Stimulated activated CD4-positive, alpha-beta T cell treated with anti-CD3 and anti-CD28 coated beads, Interleukin-1b, Interleukin-23, amount 100 ng/mL, for 48 hours (primary cell): ENCODE measurements around the gene C9orf78.

Experiments
- DNase-seq: peaks from one replicate; pipeline ENCODE4 v3.0.0-alpha.2; 2020

C9orf78 gene, protein sequence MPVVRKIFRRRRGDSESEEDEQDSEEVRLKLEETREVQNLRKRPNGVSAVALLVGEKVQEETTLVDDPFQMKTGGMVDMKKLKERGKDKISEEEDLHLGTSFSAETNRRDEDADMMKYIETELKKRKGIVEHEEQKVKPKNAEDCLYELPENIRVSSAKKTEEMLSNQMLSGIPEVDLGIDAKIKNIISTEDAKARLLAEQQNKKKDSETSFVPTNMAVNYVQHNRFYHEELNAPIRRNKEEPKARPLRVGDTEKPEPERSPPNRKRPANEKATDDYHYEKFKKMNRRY

DNA sequence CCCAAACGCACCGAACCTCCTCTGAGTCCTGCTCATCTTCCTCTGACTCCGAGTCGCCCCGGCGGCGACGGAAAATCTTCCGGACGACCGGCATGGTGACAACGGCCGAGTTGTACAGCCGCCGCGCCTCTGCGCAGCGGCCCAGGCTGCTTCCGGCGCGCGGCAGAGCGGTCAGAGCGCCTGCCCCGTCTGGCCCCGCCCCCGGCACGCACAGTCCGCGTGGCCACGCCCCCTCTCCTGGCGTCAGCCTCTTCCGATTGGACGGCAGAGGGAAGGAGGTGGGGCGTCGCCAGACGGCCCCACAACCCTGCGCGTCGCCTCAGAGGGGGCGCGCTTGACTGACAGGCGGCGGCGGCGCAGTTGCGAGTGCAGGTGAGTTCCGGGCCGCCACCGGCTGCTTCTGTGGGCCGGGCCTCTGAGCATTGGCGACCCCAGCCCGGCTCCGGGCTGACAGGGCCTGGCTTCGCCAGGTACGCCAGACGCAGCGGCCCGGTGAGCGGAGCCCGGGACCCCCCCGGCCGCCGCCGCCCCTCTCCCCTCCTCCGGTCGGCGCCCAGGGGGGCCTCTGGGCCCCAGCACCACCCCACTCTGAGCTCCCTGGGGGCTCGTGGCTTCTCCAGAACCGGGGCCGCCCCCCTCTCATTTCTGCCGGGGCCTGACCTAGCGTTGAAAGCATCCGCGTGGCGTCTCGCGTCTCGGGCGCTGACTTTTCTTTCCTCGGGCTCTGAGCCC is at the start of gene C9orf78, which contains the start of gene USP20:
Gene C9orf78 (minus strand): TSS at position 148 of the 732 bp plus-strand sequence. CDS start 54 bp downstream, at position 94.
Gene USP20 (plus strand): TSS at position 331 of the 732 bp plus-strand sequence. CDS start 17,098 bp downstream, outside the sequence.
- peak; percentile 96 for DNase-seq

DNA sequence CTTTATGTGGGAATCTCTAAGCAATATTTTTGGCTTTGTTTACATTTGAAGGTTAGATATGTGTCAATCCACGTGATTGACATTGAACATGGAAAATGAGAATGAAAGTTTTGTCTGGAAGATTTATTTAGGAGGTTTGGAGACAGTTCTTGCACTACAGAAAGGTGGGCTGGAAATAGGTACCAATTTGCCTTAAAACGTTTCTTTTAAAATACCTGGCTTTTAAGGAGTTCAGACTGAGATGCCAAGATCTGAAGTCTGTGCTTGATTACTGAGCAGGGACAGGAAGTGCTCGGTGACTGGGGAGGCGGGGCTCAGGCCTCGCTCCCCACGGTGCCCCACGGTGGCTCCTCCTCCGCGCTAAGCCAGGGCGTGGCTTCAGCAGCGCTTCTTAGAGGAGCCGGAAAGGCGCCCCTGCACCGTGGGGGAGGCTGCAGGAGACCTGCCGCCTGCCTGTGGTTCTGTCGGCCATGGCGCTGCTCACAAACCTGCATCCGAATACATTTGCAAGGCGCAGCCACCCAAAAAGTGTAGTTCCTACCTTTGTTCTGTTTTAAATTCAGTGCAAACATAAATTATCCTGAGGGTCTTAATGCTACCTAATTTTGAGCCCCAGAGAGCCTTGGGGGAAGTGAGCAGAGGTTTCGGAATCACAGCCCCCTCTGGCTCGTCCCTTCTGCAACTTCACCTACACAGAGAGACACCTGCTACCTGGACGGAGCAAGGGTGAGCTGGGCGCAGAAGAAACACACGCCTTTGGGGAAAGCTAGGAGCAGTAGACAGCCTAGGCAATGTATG is 49.3 kb upstream of the C9orf78 start:
- DNase-seq, result peak; percentile 96

DNA sequence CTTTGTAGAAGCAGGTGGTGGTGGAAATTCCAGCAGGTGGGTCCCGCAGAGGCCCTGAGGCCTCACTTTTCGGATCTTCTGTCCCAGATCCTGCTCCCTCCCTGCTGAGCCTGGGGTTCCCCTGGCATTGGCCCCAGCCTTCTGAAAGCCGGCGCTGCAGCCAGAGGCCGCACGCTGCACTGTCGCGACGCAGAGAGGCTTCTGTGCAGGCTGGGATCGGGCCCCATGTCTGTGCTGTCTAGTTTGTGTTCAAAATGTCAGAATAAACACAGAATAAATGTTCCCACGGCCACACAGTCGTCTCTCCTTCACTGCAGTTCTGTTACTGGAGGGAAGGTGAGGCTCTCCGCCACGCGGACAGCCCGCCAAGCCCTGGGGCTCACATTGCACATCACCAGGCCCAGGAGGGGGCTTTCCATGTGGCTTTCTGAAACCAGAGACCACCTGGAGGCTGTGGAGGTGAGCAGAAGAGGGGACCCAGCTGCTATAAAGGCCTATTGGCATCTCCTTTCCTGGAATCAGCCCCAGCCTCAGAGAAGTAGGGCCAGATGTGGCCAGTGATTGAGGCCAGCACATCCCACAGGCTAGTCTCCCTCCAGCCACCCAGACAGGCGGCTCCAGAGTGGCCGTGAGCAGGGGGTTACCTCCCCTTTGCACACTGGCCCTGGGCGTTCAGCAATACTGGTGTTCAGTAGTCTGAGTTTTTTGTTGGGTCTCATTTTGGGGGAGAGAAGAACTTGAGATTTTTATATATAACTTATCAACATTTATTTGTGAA is 46.7 kb upstream of the C9orf78 start:
- no peak for DNase-seq

DNA sequence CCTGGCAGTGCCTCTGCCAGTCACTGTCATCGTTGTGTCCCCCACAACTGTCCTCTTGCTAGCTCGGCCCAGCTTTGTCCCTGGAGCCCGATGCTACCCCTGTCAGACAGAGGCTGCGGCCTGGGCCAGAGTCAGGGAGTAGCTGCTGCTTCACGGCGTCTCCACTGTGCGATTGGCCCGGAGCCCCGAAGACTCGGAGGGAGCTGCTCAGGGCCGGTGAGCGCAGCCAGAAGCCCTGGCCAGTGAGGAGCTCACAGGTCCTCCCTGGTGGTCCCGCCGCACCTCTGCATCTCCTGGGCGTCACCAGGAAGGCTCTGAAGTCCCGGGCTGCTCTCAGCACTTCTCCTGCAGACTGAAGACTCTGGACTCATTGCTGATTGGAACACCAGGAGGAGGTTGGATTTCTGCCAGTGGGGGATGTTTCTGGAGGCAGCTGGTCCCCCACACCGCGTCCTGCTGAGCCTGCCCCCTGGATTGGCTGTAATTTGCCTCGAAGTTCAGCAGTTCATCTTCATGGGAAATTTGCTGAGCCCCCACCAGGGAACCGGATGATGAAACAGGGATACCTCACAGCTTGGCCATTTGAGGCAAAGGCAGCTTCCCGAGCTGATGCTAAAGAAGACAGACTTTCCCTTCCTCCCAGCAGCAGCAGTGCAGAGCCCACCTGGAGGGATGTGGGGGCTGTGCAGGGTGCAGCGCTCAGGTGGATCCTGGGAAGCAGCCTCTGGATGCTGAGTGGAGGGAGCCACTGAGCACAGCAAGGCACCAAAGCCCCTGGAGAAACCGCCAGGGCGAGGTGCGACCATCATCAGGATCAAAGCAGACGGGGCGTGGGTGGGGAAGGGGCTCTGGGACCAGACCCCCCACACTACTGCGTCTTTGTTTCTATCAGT is 45.8 kb upstream of the C9orf78 start:
- DNase-seq, result no peak

DNA sequence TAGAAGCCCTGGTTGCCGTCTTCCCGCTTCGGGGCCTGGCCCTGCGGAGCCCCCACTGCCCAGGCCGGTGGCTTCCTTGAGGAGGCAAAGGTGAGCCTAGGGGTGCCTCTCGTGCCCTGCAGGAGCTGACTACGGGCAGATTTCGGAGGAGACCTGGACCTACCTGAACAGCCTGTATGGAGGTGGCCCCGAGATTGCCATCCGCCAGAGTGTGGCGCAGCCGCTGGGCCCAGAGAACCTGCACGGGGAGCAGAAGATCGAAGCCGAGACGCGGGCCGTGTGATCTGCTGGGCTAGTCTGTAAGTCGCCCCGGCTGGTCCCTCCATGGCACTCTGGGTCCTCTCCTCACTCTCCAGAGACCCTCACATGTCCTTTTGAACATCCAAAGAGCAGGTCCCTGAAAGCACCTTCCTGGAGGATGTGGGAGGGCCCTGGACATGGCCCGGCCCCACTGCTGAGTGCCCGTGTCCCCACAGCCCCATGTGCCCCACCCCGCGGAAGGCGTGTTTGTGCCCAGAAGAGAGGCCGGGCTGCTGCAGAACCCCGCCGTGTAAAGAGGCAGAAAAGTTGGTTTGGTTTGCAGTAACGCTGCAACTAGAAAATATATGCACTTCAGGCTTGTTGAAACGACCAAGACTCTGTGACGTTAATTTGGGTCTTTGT is 45.0 kb upstream of the C9orf78 start:
- DNase-seq, result no peak

DNA sequence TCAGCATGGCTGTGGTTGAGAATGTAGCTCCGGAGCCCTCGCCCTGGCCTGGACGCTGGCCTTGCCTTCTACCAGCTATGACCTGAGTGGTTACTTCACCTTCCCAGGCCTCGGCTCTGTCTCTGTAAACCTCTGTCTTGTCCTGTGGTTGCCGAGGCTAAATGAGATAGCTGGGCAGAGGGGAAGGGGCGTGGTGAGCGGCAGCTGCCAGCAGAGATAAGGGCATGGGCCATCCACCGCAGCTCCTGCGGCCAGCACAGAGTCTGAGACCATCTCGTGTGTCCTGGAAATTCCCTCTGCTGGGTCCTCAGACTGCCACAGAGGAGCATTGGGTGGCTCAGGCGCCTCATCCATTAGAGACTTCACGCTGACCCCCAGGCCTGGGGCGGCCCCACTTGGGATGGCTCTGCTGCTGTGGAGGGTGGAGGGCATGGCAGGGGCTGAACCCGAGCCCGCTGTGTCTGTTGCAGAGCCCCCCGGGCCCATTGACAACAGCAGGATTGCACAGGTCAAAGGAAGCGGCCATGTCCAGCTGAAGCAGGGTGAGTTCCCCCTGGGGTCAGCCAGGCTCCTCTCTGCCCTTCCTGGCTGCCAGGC is 44.1 kb upstream of the C9orf78 start:
- no peak for DNase-seq

DNA sequence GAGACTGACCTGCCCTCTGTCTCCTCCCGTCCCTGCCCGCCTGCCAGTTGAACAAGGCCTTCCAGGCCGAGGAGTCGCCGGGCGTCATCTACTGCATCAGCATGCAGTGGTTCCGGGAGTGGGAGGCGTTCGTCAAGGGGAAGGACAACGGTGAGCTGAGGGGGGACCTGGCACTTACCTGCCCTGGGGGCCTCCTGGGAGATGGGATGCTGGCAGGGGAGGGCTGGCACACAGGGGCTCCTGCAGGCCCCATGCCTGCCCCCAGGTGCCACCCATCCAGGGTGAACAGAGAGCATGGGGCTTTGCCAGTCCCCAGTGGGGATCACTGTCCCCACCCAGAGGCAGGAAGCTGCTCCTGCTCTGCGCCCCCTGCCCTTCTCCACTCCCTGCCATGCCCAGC is 43.2 kb upstream of the C9orf78 start:
- no peak for DNase-seq

DNA sequence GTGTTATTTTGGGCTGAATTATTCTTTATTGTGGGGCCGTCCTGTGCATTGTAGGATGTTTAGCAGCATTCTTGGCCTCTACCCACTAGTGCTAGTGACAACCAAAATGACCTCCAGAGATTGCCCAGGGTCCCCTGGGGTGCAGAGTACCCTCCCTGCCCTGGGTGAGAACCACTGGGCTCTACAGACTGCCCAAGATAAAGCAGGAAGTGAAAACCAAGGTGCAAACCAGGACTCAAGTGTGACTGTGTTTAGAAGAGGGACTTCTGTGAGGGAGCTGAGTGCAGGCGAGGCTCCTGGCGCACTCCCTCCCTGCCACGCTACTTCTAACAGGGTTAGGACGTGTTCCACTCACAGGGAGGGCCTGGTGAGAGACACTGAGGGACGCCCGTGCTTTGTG is 41.7 kb upstream of the C9orf78 start:
- DNase-seq, result no peak

DNA sequence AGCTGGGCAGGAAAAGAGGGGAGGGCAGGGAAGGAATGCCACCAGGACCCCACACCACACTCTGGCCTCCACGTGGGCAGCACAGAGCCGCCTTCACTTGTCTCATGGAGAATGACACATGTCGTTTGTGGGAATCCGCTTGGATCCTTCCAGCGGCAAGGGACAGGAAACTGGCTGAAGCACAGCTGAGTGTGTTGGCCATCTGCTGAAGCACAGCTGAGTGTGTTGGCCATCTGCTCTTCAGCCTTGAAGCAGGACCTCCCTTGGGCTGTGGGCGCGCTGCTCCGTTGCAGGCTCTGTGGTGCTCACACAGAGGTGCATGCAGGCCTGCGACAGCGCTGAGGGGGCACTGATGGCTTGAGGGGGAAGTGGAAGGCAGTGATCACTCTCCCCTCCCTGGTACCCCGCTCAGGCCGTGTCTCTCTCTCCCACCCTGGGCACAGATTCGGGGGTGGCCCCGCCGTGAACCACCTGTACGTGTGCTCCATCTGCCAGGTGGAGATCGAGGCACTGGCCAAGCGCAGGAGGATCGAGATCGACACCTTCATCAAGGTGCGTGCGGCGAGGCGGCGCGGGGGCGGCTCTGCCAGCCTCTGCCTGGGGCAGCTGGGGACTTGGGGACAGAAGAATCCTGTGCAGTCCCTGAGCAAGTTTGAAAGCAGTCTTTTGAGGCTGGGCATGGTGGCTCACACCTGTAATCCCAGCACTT is 40.8 kb upstream of the C9orf78 start:
- no peak for DNase-seq

DNA sequence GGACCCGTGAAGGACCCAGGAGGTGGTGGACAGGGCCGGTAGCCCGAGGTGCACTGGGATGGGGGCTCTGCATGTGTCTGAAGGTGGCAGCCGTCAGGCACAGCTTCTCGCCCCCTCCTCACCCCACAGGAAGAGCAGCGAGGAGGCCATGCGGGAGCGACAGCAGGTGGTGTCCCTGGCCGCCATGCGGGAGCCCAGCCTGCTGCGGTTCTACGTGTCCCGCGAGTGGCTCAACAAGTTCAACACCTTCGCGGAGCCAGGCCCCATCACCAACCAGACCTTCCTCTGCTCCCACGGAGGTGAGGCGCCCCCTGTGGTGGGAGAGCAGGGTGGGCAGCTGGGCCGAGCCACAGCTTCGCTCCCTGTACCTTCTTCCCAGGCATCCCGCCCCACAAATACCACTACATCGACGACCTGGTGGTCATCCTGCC is 40.1 kb upstream of the C9orf78 start:
- DNase-seq, result no peak

DNA sequence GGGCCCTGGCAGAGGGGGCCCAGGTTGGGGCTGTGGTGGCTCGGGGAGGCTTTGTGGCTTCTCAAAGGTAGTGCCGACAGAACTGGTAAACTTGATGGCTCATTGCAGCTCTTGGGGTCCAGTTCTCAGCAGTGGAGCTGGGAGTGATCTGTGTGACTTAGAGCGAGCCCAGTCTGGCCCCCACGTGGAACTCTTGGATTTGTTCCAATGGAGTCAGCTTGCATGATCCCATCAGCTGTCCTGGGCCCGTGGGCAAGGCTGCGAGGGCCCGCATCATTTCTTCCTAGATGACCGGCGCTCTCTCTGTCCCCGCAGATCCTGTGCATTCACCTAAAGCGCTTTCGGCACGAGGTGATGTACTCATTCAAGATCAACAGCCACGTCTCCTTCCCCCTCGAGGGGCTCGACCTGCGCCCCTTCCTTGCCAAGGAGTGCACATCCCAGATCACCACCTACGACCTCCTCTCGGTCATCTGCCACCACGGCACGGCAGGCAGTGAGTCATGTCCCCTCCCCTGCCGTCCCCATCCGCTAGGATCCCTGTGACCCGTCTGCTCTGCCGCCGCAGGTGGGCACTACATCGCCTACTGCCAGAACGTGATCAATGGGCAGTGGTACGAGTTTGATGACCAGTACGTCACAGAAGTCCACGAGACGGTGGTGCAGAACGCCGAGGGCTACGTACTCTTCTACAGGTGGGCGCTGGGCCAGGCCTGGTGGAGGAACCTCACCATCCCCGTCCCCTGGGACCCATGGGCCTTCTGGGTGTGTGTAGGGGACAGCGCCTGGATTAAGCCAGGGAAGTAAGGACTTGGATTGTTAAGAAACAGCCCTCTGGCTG is 39.4 kb upstream of the C9orf78 start:
- DNase-seq, result no peak

DNA sequence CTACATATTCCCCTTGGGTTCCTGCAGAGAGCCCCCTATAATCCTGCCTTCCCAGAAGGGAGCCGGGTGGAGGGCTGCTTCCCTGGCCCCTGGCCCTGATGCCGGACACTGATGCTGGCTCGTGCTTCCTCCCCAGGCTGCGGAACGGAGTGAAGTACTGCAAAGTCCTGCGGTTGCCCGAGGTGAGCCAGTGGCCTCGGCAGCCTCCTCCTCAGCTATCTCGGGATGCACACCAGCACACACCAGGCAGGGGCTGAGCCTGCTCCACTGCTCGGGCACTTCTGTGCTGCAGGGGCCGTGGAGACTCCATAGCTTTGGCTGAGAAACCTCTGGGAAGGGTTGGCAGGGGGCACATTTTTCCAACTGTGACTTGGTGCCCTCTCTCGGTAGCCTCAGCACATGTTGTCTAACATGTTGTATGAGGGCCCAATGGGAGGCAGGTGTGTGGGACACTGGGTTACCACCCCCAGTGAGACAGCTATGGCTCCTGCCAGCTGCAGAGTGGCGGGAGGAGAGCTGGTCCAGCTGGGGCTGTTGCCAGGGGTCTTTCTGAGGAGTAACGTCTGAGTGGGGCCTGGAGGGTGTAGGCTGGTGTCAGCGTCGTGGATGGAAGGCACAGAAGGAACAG is 38.6 kb upstream of the C9orf78 start:
- DNase-seq, result no peak

DNA sequence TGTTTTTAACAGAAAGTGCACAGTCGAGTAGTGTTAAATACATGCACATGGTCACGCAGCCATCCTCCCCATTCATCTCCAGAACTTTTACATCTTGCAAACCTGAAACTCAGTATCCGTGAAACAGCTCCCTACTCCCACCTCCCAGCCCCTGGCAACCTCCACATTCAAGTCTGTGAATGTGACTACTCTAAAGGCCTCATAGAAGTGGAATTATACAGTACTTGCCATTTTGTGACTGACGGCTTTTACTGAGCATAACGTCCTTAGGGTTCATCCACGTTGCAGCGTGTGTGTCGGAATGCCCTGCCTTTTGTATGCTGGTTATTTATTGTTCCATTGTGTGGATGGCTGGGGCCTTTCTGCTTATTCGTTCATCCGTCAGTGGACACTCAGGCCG is 36.0 kb upstream of the C9orf78 start:
- DNase-seq, result no peak

DNA sequence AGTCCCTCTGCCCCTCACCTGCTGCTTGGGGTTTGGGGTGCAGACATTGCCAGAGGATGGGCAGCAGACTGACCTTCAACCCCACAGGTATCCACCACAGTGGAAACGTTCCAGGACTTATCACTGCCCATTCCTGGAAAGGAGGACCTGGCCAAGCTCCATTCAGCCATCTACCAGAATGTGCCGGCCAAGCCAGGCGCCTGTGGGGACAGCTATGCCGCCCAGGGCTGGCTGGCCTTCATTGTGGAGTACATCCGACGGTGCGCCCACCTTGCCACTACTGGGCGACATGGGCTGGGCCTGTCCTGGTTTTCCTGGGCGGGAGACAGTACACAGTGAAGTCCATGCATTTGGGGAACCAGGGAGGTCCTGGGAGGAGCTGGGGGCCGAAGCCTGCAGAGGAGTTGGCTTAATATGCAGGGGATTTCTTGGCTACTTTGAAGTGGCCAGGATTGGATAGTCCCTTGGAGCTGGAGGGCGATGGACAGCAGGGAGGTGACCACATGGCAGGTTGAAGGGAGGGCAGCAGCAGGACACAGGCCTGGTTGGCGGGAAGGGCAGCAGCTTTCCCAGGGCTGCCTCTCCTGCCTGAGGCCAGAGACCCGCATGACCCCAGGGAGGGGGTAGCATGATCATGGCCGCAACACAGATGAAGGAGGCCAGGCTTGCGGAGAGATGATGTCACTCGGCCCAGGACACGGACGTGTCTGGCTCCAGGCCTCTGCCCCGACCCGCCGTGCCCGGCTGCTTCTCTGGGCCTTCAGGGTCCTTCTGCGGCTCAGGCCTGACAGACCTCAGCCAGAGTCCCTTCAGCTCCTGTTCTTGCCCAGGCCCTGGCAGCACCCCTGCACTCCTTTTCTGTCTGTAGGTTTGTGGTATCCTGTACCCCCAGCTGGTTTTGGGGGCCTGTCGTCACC is 34.8 kb upstream of the C9orf78 start:
- DNase-seq, result no peak

DNA sequence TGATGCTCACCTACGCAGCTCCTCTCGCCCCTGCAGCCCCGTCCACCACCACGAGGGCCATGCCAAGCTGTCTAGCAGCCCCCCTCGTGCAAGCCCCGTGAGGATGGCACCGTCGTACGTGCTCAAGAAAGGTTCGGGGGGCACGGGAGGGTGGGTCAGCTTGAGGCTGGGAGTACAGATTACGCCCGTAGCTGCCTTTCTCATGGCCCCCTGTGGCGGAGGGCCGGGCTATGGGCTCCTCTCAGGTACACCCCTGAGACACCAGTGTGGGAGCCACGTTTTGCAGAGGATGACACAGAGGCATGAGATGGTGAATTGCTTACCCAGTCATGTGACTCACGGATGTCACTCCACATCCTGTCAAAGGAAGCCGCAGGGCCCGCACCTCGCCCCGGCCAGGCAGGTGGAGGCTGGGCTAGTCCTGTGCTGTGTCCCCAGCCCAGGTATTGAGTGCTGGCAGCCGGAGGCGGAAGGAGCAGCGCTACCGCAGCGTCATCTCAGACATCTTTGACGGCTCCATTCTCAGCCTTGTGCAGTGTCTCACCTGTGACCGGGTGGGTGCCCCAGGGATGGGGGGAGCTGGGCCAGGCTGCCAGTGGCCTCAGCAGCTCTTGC is 33.9 kb upstream of the C9orf78 start:
- DNase-seq, result peak; percentile 91

DNA sequence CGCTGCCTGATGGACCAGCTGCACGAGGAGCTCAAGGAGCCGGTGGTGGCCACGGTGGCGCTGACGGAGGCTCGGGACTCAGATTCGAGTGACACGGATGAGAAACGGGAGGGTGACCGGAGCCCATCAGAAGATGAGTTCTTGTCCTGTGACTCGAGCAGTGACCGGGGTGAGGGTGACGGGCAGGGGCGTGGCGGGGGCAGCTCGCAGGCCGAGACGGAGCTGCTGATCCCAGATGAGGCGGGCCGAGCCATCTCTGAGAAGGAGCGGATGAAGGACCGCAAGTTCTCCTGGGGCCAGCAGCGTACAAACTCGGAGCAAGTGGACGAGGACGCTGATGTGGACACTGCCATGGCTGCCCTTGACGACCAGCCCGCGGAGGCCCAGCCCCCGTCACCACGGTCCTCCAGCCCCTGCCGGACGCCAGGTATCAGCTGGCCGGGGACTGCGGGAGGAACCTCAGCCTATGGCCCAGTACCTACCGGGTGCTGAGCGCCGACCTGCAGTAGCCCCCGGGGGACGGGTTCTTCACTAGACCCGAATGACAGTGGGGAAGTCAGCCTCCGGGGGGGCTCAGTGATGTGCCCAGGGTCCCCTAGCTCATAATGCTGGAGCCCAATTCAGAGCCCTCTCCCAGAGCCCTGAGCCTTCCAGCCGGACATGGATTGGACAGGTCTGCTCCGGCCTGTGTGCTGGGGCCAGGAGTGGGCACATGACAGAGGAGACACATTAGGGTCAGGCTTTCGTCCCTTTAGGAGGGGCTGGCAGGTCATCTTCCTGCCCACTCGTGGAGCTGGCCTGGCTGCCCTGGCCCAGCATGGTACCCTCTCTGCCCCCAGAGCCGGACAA is 33.2 kb upstream of the C9orf78 start:
- DNase-seq, result no peak
